Measurements from ENCODE around the gene ANK2.

Gene ANK2

DNA sequence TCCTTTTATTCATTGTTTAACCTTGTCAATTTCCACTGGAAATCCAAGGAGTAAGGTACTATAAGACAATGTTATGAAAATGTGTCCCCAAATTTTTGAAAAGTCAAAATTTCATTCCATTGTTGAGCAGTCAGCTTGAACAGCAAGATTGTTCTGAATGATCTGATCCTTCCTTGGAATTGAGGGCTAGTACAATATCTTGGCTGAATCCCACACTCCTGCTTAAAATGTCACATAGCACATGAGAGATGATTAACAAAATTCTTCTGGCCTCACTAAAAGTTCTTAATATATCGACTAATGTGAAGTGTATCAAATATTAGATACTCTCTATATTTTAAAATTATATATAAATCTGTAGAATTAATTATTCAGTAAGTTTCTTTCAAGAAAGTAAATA is 104.8 kb downstream of the ANK2 start:
- Mint-ChIP-seq H3K36me3 (ENCODE audit: low read depth) (no peaks in the 10 kb centered on the region), H3K27me3 (ENCODE audit: low read depth) (no peaks in the 10 kb centered on the region), H3K4me1 (peaks cover 10% of the 10 kb centered on the region), H3K9me3 (no peaks in the 10 kb centered on the region), H3K27ac (no peak overlapping the region), H3K4me3 (no peak overlapping the region)
- TF ChIP-seq, protein P1, sequence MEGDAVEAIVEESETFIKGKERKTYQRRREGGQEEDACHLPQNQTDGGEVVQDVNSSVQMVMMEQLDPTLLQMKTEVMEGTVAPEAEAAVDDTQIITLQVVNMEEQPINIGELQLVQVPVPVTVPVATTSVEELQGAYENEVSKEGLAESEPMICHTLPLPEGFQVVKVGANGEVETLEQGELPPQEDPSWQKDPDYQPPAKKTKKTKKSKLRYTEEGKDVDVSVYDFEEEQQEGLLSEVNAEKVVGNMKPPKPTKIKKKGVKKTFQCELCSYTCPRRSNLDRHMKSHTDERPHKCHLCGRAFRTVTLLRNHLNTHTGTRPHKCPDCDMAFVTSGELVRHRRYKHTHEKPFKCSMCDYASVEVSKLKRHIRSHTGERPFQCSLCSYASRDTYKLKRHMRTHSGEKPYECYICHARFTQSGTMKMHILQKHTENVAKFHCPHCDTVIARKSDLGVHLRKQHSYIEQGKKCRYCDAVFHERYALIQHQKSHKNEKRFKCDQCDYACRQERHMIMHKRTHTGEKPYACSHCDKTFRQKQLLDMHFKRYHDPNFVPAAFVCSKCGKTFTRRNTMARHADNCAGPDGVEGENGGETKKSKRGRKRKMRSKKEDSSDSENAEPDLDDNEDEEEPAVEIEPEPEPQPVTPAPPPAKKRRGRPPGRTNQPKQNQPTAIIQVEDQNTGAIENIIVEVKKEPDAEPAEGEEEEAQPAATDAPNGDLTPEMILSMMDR (IDR thresholded peaks at IDR 0.05; ENCODE audit: unreplicated experiment in 3 of 3) = no peak

DNA sequence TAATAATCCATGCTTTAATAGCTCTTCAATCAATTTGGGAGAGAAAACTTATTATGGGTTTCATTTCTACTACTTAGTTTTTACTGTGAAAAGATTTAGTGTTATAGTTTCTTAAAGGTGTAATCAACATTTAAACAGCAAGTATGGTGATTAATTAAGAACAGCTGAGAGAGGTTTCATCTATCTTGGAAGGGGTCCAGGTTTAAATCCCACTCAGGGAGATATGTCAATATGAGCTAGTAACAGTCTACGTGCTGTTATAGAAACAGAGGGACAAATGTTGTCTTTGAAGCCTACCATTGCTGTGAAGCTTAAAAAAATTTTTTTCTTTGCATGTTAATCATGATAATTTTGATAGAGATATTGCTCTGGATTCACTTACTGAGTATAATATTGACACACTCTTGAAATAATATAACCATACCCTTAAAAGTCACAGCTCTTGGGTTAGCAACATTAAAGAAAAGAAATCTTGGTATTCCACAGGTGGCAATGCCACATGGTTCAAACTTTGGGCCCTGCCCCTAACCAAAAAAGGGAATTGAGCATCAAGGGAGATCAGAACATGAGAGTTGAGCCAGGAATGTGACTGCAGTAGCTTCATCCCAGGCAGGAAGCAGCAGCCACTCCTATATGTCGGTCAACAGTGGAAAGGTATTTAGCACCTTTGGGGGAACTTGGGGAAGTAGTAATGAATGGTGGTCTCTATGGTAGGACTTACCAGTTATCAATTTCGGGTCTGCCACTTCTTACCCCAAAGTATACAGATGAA is 107.8 kb downstream of the ANK2 start:
- Mint-ChIP-seq H3K4me1 (peaks cover 18% of the 10 kb centered on the region), H3K4me3 (no peak overlapping the region), H3K27ac (peak overlapping the region in 2 of 3 experiments; percentile 22 to 55), H3K27me3 (ENCODE audit: low read depth) (no peaks in the 10 kb centered on the region), H3K36me3 (ENCODE audit: low read depth) (no peaks in the 10 kb centered on the region), H3K9me3 (no peaks in the 10 kb centered on the region)
- TF ChIP-seq, protein P1 (IDR thresholded peaks at IDR 0.05; ENCODE audit: unreplicated experiment in 3 of 3) = no peak

DNA sequence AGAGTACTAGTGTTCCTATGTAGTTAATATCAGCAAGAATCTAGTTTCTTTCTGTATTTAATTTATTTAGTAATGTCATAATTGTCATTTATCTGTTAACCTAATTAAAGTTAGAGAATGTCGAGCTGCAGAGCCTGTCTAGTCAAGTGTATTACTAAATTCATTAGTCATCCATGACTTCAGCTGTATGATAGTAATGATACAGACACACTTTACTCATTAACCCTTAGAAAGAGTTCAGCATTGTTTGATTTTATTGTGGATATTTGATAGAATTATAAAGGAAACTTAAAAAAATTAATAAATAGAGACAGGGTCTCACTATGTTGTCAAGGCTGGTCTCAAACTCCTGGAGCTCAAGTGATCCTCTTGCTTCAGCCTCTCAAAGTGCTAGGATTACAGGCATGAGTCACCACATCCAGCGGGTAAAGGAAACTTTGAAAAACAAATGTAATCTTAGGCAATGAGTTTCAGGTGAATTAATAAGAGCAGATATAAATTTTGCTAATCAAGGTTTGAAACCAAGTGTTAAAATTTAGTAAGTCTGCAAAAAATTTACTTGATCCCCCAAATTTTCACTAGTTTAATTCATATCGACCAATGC is 110.6 kb downstream of the ANK2 start:
- H3K4me1 Mint-ChIP-seq = peaks cover 18% of the 10 kb centered on the region
- H3K4me3 Mint-ChIP-seq = no peak overlapping the region
- H3K9me3 Mint-ChIP-seq = no peaks in the 10 kb centered on the region
- TF ChIP-seq, protein P1 (IDR thresholded peaks at IDR 0.05; ENCODE audit: unreplicated experiment in 3 of 3) = no peak
- H3K36me3 Mint-ChIP-seq (ENCODE audit: low read depth) = no peaks in the 10 kb centered on the region
- no peaks in the 10 kb centered on the region for H3K27me3 Mint-ChIP-seq (ENCODE audit: low read depth)
- H3K27ac Mint-ChIP-seq = no peak overlapping the region

DNA sequence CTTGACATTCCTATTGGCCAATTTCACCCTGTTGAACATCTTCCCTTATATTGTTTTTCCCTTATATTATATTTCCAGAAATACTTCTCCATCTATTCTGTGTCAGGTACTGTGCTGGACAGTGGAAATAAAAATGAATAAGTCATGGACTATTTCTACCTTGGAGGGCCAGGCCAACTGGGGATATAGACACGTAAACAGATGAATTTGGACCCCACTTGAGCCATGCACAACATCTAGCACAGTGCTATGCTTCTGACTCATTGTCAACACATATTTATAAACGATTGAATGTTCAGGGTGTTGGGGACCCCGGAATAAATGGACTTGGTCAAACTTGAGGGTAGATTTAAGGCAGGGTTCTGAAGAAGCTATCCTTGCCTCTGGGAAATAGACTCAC is 111.1 kb downstream of the ANK2 start:
- Mint-ChIP-seq H3K27ac (no peak overlapping the region), H3K27me3 (ENCODE audit: low read depth) (no peaks in the 10 kb centered on the region)

DNA sequence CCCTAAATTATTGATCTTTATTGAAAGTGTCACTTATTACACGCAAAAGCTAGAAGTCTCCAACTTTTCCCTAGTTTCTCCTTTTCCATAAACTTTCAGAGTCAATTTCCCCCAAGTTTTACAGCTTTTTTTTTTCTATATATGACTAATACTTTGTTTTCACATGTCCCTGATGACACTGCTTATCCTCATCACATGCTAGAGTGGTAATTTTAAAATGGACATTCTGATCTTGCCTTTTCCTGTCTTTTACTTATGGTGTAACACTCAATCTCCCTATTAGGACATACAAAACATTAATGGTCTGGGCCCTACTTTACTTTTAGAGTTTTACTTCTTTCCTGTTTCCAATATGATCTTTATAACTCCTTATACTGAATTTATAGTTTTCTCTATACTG is 112.6 kb downstream of the ANK2 start:
- no peak overlapping the region for H3K27ac Mint-ChIP-seq
- TF ChIP-seq, protein P1 (IDR thresholded peaks at IDR 0.05; ENCODE audit: unreplicated experiment in 3 of 3) = no peak
- peaks cover 14% of the 10 kb centered on the region for H3K4me1 Mint-ChIP-seq
- H3K9me3 Mint-ChIP-seq = no peaks in the 10 kb centered on the region
- H3K4me3 Mint-ChIP-seq = no peak overlapping the region
- H3K36me3 Mint-ChIP-seq (ENCODE audit: low read depth) = no peaks in the 10 kb centered on the region
- no peaks in the 10 kb centered on the region for H3K27me3 Mint-ChIP-seq (ENCODE audit: low read depth)

More for the DNA sequence above, 111.1 kb downstream of the ANK2 start:
- TF ChIP-seq, protein P1 (IDR thresholded peaks at IDR 0.05; ENCODE audit: unreplicated experiment in 3 of 3) = no peak
- no peaks in the 10 kb centered on the region for H3K36me3 Mint-ChIP-seq (ENCODE audit: low read depth)
- no peak overlapping the region for H3K4me3 Mint-ChIP-seq
- H3K9me3 Mint-ChIP-seq = no peaks in the 10 kb centered on the region
- peaks cover 18% of the 10 kb centered on the region for H3K4me1 Mint-ChIP-seq
